SK-N-SH (cell line): ENCODE data around the gene METRNL. TPM values are rescaled to one million over a fixed set of nuclear protein-coding genes. Genes with fewer than 3 reads are reported as not detected.

Source experiments
- CTCF ChIA-PET: fragments of 300-600, 350-600 bp; formaldehyde crosslinking; extraction: SDS; loops from one replicate; lab custom pipeline; 2021; lab: Yijun Ruan, JAX
- POLR2A ChIA-PET: fragments of 350-600 bp; sonication (Branson Sonifier 250); formaldehyde crosslinking; extraction: SDS; loops from one replicate; lab custom pipeline; 2020; ENCODE audit warnings: antibody characterized with exemption, inconsistent platforms; lab: Yijun Ruan, JAX
- DNase-seq: peaks from one replicate; pipeline ENCODE4 v3.0.0; 2012
- H2AFZ ChIP-seq: fragments of 200-600 bp; sonication (generic); 2 replicates; pipeline ENCODE4 v1.8.1; 2016; ENCODE audit warnings: antibody characterized with exemption, mild to moderate bottlenecking, low read depth
- H3F3A ChIP-seq: fragments of 200-600 bp; sonication (generic); replicated peaks from 2 replicates; pipeline ENCODE3; 2016; ENCODE audit warnings: antibody characterized with exemption, mild to moderate bottlenecking; ENCODE audit not compliant: insufficient read depth
- H3K27ac ChIP-seq, 2 experiments: fragments of 200-500 bp in 1 of 2; fragments of 200-600 bp in 1 of 2; sonication (Bioruptor generic) in 1 of 2; sonication (generic), shearing (Covaris generic) in 1 of 2; 2 replicates each; pipeline versions ENCODE4 v1.5.1 to v1.6.1; 2014 to 2016; ENCODE audit warnings: low read depth in 2 of 2, inconsistent platforms in 1 of 2, low read length in 1 of 2, mild to moderate bottlenecking in 1 of 2, mixed read lengths in 1 of 2
- H3K27me3 ChIP-seq: fragments of 200-600 bp; sonication (generic), shearing (Covaris generic); 2 replicates; pipeline ENCODE4 v1.6.1; 2016; ENCODE audit warnings: mixed run types; ENCODE audit not compliant: insufficient read depth
- H3K36me3 ChIP-seq, 2 experiments: fragments of 200-500 bp in 1 of 2; fragments of 200-600 bp in 1 of 2; sonication (Bioruptor generic) in 1 of 2; sonication (generic) in 1 of 2; replicated peaks in 1 of 2; 2 replicates each; pipeline versions ENCODE3 to v1.5.1; 2014 to 2016; ENCODE audit warnings: low read length in 1 of 2, mild to moderate bottlenecking in 1 of 2; ENCODE audit not compliant: insufficient read depth in 2 of 2, control insufficient read depth in 1 of 2
- H3K4me1 ChIP-seq, 2 experiments: fragments of 200-500 bp in 1 of 2; fragments of 200-600 bp in 1 of 2; sonication (Bioruptor generic) in 1 of 2; sonication (generic), shearing (Covaris generic) in 1 of 2; 2 replicates each; pipeline versions ENCODE4 v1.5.1 to v1.6.1; 2014 to 2016; ENCODE audit warnings: low read depth in 1 of 2, low read length in 1 of 2, mixed run types in 1 of 2; ENCODE audit not compliant: insufficient read depth in 2 of 2, control insufficient read depth in 1 of 2
- H3K4me2 ChIP-seq: fragments of 200-600 bp; sonication (generic), shearing (Covaris generic); 2 replicates; pipeline ENCODE4 v1.6.1; 2017; ENCODE audit warnings: mixed run types
- H3K4me3 ChIP-seq, 2 experiments: fragments of 200-500 bp in 1 of 2; fragments of 200-600 bp in 1 of 2; sonication (Bioruptor generic) in 1 of 2; sonication (generic), shearing (Covaris generic) in 1 of 2; 2 replicates each; pipeline versions ENCODE4 v1.5.1 to v1.8.1; 2014 to 2016; ENCODE audit warnings: low read depth in 2 of 2, inconsistent platforms in 1 of 2, low read length in 1 of 2, mild to moderate bottlenecking in 1 of 2, mixed read lengths in 1 of 2, moderate library complexity in 1 of 2
- H3K79me2 ChIP-seq: fragments of 200-600 bp; sonication (generic); 2 replicates; pipeline ENCODE4 v1.8.1; 2017; ENCODE audit warnings: mild to moderate bottlenecking; ENCODE audit not compliant: insufficient read depth
- H3K9ac ChIP-seq: fragments of 200-600 bp; sonication (generic); 2 replicates; pipeline ENCODE4 v1.6.1; 2017; ENCODE audit warnings: mixed run types
- H3K9me2 ChIP-seq: fragments of 200-600 bp; sonication (generic); 2 replicates; pipeline ENCODE4 v1.6.1; 2017; ENCODE audit warnings: mixed run types
- H3K9me3 ChIP-seq: fragments of 200-600 bp; sonication (generic); 2 replicates; pipeline ENCODE4 v1.6.1; 2017; ENCODE audit warnings: mixed run types, mild to moderate bottlenecking, moderate library complexity
- H4K20me1 ChIP-seq: fragments of 200-600 bp; sonication (generic); 2 replicates; pipeline ENCODE4 v1.6.1; 2017; ENCODE audit warnings: mild to moderate bottlenecking, mixed run types; ENCODE audit not compliant: insufficient read depth
- CTCF ChIP-seq: fragments of 200-600 bp; sonication (generic); IDR thresholded peaks from 2 replicates; pipeline ENCODE4 v1.6.1; 2017; ENCODE audit warnings: antibody characterized with exemption, mild to moderate bottlenecking, moderate library complexity
- GATA2 ChIP-seq: sonication (generic); formaldehyde crosslinking; IDR thresholded peaks from 2 replicates; pipeline ENCODE4 v1.5.0; 2020; ENCODE audit warnings: mild to moderate bottlenecking, missing genetic modification reagents
- MAX ChIP-seq: IDR thresholded peaks from 2 replicates; pipeline ENCODE4 v1.4.0; 2012; ENCODE audit warnings: low read depth
- MXI1 ChIP-seq: IDR thresholded peaks from 2 replicates; pipeline ENCODE4 v1.6.1; 2012; ENCODE audit warnings: mild to moderate bottlenecking, low read depth, low read length, improper control_type of control experiment
- SIN3A ChIP-seq: IDR thresholded peaks from 2 replicates; pipeline ENCODE4 v1.6.1; 2012; ENCODE audit warnings: low read depth, mild to moderate bottlenecking, low read length, moderate library complexity, borderline replicate concordance
- ZBTB33 ChIP-seq: IDR thresholded peaks from 2 replicates; pipeline ENCODE4 v1.4.0; 2012; ENCODE audit warnings: low read depth, borderline replicate concordance
- WGBS: methylation state at CpG from one replicate; pipeline ENCODE4 v1.1.6; 2017; ENCODE audit warnings: low lambda C conversion rate; 5-methylcytosine and 5-hydroxymethylcytosine counted together
- polyA plus RNA-seq, 3 experiments: library from polyadenylated mRNA; depleted of rRNA; stranded (reverse); fragments of >200 nt; gene quantifications; 2 replicates each; pipeline ENCODE4 v1.2.3, GENCODE V29; 2012

METRNL gene
- polyA plus RNA-seq, 1 of the 3 experiments (the other 2 are of a cell fraction): 75.5 TPM

GRCh38 chr17:83055911-83056582 lies 23.4 kb upstream of the METRNL start (continued):
- TF ChIP-seq MAX (peak; percentile 80; the same call in 1 of the 2 replicates), CTCF (no peak), SIN3A (no peak)

GRCh38 chr17:83056583-83057396 lies 22.6 kb upstream of the METRNL start:
- CTCF ChIA-PET: interaction anchor here (1.6 to 1.7 kb wide), 2 partner anchors 20 to 275 kb away, joined by 4 read pairs; no protein-coding TSS in a partner anchor
- peak overlapping the region; percentile 49; the same call in 1 of the 2 replicates for H2AFZ ChIP-seq

More at GRCh38 chr17:83056583-83057396, 22.6 kb upstream of the METRNL start:
- H3K9me2 ChIP-seq: no peaks in the 10 kb centered on the region
- no peaks in the 10 kb centered on the region for H3K36me3 ChIP-seq
- DNase-seq: peak; percentile 23
- peaks cover 11 to 12% of the 10 kb centered on the region in 2 experiments; a peak in 3 of 4 replicates for H3K4me1 ChIP-seq
- no peak overlapping the region for H3K9ac ChIP-seq
- POLR2A ChIA-PET: no interaction called here
- H3K4me3 ChIP-seq: no peak overlapping the region
- peaks cover 7% of the 10 kb centered on the region for H3F3A ChIP-seq
- 68% methylated on average over 27 of the region's 30 CpGs for WGBS
- TF ChIP-seq GATA2 (CRISPR knock-in tag) (no peak), MXI1 (no peak), ZBTB33 (no peak)
- H3K27ac ChIP-seq: peak overlapping the region in 1 of 2 experiments; percentile 49; a peak in 1 of 4 replicates
- no peaks in the 10 kb centered on the region for H3K79me2 ChIP-seq
- no peaks in the 10 kb centered on the region for H4K20me1 ChIP-seq
- H3K27me3 ChIP-seq: no peaks in the 10 kb centered on the region
- H3K4me2 ChIP-seq: peak overlapping the region; percentile 60
- H3K9me3 ChIP-seq: no peaks in the 10 kb centered on the region
